OCI-LY1 (cell line): ENCODE data around the gene UNC5B.

Experiments used
- H2AFZ ChIP-seq: fragments of 200-600 bp; sonication (generic), shearing (Covaris generic); 2 replicates; pipeline ENCODE4 v1.6.0; 2014; ENCODE audit warnings: antibody characterized with exemption, mild to moderate bottlenecking, low read length
- H3F3A ChIP-seq: fragments of 200-600 bp; sonication (generic), shearing (Covaris generic); 2 replicates; pipeline ENCODE4 v1.6.0; 2014; ENCODE audit warnings: mild to moderate bottlenecking, antibody characterized with exemption, low read length, moderate library complexity; ENCODE audit not compliant: insufficient read depth
- H3K27ac ChIP-seq: fragments of 200-600 bp; sonication (generic); 2 replicates; pipeline ENCODE4 v1.5.1; 2014; ENCODE audit warnings: low read length, mixed run types, mild to moderate bottlenecking, low read depth; ENCODE audit not compliant: poor library complexity, severe bottlenecking
- H3K27me3 ChIP-seq: fragments of 200-600 bp; sonication (generic); 2 replicates; pipeline ENCODE4 v1.6.0; 2014; ENCODE audit warnings: antibody characterized with exemption, mild to moderate bottlenecking, low read length, moderate library complexity; ENCODE audit not compliant: insufficient read depth
- H3K36me3 ChIP-seq: fragments of 200-600 bp; sonication (generic); 2 replicates; pipeline ENCODE4 v1.6.1; 2014; ENCODE audit warnings: mild to moderate bottlenecking, antibody characterized with exemption, low read length, moderate library complexity, mixed read lengths; ENCODE audit not compliant: insufficient read depth
- H3K4me1 ChIP-seq: fragments of 200-600 bp; sonication (generic); 2 replicates; pipeline ENCODE4 v1.5.1; 2014; ENCODE audit warnings: mild to moderate bottlenecking, low read length, moderate library complexity; ENCODE audit not compliant: insufficient read depth, severe bottlenecking
- H3K4me2 ChIP-seq: fragments of 200-600 bp; sonication (generic), shearing (Covaris generic); 2 replicates; pipeline ENCODE4 v1.6.1; 2014; ENCODE audit warnings: low read length
- H3K4me3 ChIP-seq: fragments of 200-600 bp; sonication (generic); 2 replicates; pipeline ENCODE4 v1.5.1; 2014; ENCODE audit warnings: low read length, low read depth, mild to moderate bottlenecking, mixed read lengths; ENCODE audit not compliant: poor library complexity, severe bottlenecking
- H3K79me2 ChIP-seq: fragments of 200-600 bp; shearing (Covaris generic); 2 replicates; pipeline ENCODE4 v1.6.1; 2016; ENCODE audit warnings: mixed run types, low read length, mixed read lengths; ENCODE audit not compliant: insufficient read depth
- H3K9ac ChIP-seq: fragments of 200-600 bp; sonication (generic), shearing (Covaris generic); 2 replicates; pipeline ENCODE4 v1.6.1; 2014; ENCODE audit warnings: mild to moderate bottlenecking, low read length, mixed read lengths
- H3K9me2 ChIP-seq: fragments of 200-600 bp; sonication (generic), shearing (Covaris generic); 2 replicates; pipeline ENCODE4 v1.6.1; 2014; ENCODE audit warnings: low read depth, mild to moderate bottlenecking, low read length, mixed read lengths
- H3K9me3 ChIP-seq: fragments of 200-600 bp; shearing (Covaris generic); 2 replicates; pipeline ENCODE4 v1.6.1; 2014; ENCODE audit warnings: low read length, mixed read lengths
- H4K20me1 ChIP-seq: fragments of 200-600 bp; sonication (generic), shearing (Covaris generic); 2 replicates; pipeline ENCODE4 v1.6.0; 2016; ENCODE audit warnings: mild to moderate bottlenecking, low read length; ENCODE audit not compliant: insufficient read depth
- EZH2 ChIP-seq: fragments of 200-600 bp; sonication (generic), shearing (Covaris generic); IDR thresholded peaks from 2 replicates; pipeline ENCODE4 v1.8.0; 2017; ENCODE audit warnings: borderline replicate concordance, mixed run types, mild to moderate bottlenecking, antibody characterized with exemption, low read length, moderate library complexity, mixed read lengths
- TF ChIP-seq, protein P1 (sequence below): fragments of 200-600 bp; sonication (generic), shearing (Covaris generic); IDR thresholded peaks from 2 replicates; pipeline ENCODE4 v1.5.1; 2017; ENCODE audit warnings: mild to moderate bottlenecking, antibody characterized with exemption, low read length, moderate library complexity, mixed read lengths

UNC5B gene

DNA sequence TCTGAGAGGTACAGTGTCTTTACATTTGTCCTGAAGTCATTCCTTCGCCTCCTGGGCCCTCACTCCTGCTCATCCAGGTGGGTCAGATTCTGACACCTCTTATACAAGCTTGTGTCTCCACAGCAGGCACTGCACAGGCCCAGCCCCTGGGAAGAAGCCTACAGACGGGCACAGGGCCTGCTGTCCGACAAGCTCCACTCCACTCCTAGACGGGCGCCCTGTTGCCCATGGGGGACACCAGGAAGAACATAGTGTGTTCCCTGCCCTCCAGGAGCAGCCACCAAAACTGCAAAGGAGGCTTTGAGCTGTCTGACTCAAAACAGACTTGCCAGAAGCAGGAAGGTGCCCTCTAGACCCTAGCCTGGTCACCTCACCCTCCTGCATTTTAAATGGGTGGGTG is 61.1 kb downstream of the UNC5B start:
- H3K9me3 ChIP-seq: no peaks in the 10 kb centered on the region
- H3K4me1 ChIP-seq: no peaks in the 10 kb centered on the region
- no peaks in the 10 kb centered on the region for H4K20me1 ChIP-seq
- 0 out of 2 replicates have a peak, but pooled peaks cover 1% of the 10 kb centered on the region for H3K27me3 ChIP-seq
- H3K4me2 ChIP-seq: no peak overlapping the region
- TF ChIP-seq, protein P1, sequence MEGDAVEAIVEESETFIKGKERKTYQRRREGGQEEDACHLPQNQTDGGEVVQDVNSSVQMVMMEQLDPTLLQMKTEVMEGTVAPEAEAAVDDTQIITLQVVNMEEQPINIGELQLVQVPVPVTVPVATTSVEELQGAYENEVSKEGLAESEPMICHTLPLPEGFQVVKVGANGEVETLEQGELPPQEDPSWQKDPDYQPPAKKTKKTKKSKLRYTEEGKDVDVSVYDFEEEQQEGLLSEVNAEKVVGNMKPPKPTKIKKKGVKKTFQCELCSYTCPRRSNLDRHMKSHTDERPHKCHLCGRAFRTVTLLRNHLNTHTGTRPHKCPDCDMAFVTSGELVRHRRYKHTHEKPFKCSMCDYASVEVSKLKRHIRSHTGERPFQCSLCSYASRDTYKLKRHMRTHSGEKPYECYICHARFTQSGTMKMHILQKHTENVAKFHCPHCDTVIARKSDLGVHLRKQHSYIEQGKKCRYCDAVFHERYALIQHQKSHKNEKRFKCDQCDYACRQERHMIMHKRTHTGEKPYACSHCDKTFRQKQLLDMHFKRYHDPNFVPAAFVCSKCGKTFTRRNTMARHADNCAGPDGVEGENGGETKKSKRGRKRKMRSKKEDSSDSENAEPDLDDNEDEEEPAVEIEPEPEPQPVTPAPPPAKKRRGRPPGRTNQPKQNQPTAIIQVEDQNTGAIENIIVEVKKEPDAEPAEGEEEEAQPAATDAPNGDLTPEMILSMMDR: no peak
- no peak for TF ChIP-seq EZH2
- no peak overlapping the region for H2AFZ ChIP-seq
- H3K27ac ChIP-seq: no peak overlapping the region
- no peaks in the 10 kb centered on the region for H3K36me3 ChIP-seq
- H3K4me3 ChIP-seq: no peak overlapping the region
- no peak overlapping the region for H3K9ac ChIP-seq
- no peaks in the 10 kb centered on the region for H3K79me2 ChIP-seq
- no peaks in the 10 kb centered on the region for H3F3A ChIP-seq
- H3K9me2 ChIP-seq: no peaks in the 10 kb centered on the region

DNA sequence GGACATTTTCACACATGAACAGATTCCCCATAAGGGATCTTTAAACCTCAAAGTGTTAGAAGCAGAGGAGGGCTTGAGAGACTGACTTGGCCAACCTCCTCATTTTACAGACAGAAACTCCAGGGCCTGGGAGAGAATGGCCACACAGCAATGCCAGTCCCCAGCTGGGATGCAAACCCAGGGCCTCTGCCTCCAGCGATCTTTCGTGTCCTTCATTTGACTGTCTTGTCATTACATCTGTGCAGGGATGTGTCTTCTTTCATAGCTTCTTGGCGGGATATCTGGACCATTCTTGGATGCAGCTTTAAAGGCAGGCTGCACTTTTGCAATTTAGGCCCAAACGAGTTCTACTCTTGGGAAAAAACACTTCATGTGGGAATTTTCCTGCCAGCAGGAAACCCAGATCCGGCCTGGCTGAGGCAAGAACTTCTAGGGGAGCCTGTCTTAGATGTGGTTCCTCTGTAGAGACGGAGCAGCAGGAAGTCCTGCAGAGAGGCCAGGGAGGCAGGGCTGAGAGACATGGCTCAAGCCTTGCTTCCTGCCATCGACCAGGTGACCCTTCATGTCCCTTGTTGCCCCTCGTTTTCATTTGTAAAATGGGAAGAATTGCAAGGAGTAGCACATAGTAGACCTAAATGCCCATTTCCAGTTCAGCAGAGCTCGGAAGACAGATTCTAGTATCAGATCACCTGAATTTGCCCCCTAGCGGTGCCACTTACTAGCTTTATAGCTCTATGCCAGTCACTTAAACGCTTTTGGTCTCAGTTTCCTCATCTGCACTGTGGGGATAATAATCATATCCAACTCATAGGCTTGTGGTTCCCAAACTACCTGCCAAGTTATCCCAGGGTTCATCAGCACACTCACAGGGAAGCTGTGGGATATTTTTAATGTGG is 62.8 kb downstream of the UNC5B start:
- Histone ChIP-seq H3K27me3 (no peaks in the 10 kb centered on the region), H3K4me1 (no peaks in the 10 kb centered on the region), H4K20me1 (no peaks in the 10 kb centered on the region), H2AFZ (no peak overlapping the region), H3K36me3 (no peaks in the 10 kb centered on the region), H3K9ac (no peak overlapping the region), H3F3A (no peaks in the 10 kb centered on the region), H3K4me3 (no peak overlapping the region), H3K9me3 (no peaks in the 10 kb centered on the region), H3K9me2 (no peaks in the 10 kb centered on the region), H3K27ac (no peak overlapping the region), H3K4me2 (no peak overlapping the region), H3K79me2 (no peaks in the 10 kb centered on the region)
- TF ChIP-seq EZH2: no peak
- TF ChIP-seq, protein P1: peak; percentile 66

DNA sequence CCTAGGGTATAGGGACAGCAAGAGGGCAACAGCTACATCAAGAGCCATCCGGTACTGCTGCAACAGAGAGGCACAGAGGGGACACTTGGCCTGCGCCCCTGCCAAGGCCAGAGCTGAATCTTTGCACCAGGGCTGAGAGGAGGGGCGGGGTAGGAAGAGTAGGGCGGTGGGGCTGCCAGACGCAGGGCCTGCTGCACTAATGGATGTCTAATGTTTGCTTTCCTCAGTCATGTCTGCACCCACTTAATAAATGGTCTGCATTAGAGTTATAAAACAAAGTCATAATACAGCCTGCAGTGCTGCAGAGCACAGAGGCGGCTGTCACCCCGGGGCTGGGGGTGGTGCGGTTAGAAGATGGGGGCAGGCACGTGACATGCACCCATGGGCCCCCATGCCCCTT is 64.5 kb downstream of the UNC5B start:
- Histone ChIP-seq H3K9me2 (no peaks in the 10 kb centered on the region), H3K36me3 (no peaks in the 10 kb centered on the region), H3K79me2 (no peaks in the 10 kb centered on the region), H4K20me1 (no peaks in the 10 kb centered on the region), H3K27me3 (no peaks in the 10 kb centered on the region), H3K27ac (no peak overlapping the region), H3K9me3 (no peaks in the 10 kb centered on the region), H3F3A (no peaks in the 10 kb centered on the region), H2AFZ (no peak overlapping the region), H3K4me1 (no peaks in the 10 kb centered on the region), H3K4me3 (no peak overlapping the region), H3K9ac (no peak overlapping the region), H3K4me2 (no peak overlapping the region)
- TF ChIP-seq, protein P1: no peak
- TF ChIP-seq EZH2: no peak
